NCI-H460 (cell line): Measurements from ENCODE around the gene EBPL. TPM values are rescaled to one million over a fixed set of nuclear protein-coding genes. Genes with fewer than 3 reads are reported as not detected.
"Not testable (repeated sequence)": the region's sequence is repeated elsewhere in the genome, so short reads cannot be mapped to it uniquely, and the experiment has no call there.

Experiments used
- DNase-seq: peaks from one replicate; pipeline ENCODE4 v3.0.0-alpha.2; 2016; ENCODE audit warnings: low read depth; ENCODE audit errors: extremely low read depth
- total RNA-seq: library from RNA; depleted of rRNA; stranded (reverse); fragments of >200 nt; shearing (Covaris generic); gene quantifications from 2 replicates; pipeline ENCODE4 v1.2.3, GENCODE V29; 2014

EBPL gene
- total RNA-seq, 1 experiment from 2014 or later: 93.2 TPM

DNA sequence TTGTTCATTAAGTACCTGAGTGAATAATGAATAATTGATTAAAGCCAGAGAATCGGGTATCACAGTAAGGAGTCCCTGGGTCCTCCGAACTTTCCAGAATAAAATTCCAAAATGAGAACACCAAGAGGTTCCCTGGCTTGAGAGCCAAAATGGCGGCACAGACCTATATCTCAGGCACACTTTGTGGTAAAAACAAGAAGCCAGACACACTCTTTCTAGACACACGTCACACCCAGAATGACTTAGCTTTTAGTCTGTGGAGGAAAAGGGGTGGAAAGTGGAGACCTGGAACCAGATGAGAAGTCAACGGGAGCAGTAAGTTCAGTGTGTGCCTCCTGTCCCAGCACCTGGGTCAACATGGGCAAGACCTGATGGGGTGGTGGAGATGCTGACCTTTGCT is 54.6 kb downstream of the EBPL start:
- DNase-seq: no peak

DNA sequence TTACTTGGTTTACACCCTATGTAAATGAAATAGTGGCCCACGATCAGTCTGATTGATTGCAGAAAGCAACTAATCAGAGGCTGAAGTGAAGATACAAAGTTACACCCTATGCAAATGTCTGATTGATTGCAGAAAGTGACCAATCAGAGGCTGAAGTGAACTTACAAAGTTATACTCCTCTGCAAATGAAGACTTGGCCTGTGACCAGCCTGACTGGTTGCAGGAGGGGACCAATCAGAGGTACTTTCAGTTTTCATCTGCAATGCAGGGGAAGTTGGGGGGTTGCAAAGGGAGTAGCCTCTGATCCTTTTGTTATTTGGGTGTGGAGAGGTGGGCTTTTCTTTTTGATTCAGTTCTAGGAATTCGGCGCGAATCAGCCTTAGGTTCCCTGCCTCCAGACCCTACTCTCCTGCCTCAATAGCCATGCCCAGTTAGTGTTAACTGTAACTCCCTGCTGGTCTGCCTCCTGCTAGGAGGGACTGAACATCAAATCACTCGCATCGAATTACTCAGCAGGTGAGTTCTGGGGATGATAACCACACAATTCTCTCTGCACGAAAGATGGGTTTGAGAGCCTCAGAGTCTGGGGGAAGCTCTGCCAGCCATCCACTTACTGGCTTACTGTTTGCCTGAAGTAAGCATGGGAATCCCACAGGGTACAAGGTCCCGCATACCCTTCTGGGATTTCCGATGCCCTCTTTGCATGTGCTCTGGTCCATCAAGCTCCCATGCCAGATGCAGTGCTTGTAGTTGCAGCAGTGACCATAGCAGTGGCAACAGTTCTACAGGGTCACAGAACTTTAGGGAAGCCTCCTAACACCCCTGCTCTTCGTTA is 55.5 kb downstream of the EBPL start:
- no peak for DNase-seq

GRCh38 chr13:49633710-49634109 is 57.6 kb downstream of the EBPL start:
- DNase-seq: no peak

DNA sequence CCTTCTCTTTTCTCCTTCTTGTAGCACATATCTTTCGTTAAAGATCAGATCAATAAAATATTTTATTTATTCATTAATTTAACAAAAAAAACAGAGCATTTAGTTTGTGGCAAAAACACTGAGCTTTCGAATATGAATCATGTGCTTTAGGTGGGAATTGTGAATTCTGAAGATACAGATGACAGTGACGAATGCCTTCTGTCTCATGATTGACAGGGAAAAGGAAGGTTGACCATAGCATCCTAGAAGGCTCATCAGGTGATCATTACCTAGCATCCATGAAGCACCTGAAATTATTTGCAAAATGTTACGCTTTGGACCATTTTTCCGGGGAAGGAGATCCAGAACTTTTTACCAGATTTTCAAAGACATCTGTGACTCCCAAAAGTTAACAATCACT is 59.1 kb downstream of the EBPL start:
- DNase-seq: no peak

DNA sequence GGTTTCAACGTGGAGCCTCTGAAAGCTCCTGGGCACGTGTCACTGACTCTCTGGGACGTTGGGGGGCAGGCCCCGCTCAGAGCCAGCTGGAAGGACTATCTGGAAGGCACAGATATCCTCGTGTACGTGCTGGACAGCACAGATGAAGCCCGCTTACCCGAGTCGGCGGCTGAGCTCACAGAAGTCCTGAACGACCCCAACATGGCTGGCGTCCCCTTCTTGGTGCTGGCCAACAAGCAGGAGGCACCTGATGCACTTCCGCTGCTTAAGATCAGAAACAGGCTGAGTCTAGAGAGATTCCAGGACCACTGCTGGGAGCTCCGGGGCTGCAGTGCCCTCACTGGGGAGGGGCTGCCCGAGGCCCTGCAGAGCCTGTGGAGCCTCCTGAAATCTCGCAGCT is 60.7 kb downstream of the EBPL start:
- no peak for DNase-seq

GRCh38 chr13:49629947-49630346 is 61.3 kb downstream of the EBPL start:
- no peak for DNase-seq

DNA sequence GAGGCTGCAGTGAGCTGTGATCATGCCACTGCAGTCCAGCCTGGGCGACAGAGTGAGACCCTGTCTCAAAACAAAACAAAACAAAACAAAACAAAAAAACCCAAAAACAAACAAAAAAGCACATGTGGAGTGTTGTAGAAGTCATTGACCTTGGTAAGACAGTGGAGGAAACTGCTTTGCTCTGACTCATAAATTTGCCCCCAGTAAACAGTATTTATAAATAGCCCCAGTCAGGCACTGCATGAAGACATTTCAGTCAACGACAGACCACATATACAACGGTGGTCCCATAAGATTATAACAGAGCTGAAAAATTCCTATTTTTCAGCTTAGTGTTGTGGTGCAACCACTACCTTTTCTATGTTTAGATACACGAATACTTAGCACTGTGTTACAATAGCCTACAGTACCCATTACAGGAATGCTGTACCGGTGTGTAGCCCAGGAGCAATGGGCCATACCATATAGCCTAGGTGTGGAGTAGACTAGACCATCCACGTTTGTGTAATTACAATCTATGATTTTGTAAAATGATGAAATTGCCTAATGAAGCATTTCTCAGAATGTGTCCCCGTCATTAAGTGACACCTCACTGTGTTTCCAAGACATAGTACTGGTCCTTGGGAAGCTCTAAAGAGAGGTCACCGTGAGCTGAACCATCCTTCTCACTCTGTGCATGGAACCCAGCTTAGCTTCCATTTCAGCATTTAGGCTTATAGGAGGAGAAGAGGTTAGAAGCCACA is 61.9 kb downstream of the EBPL start:
- no peak for DNase-seq

DNA sequence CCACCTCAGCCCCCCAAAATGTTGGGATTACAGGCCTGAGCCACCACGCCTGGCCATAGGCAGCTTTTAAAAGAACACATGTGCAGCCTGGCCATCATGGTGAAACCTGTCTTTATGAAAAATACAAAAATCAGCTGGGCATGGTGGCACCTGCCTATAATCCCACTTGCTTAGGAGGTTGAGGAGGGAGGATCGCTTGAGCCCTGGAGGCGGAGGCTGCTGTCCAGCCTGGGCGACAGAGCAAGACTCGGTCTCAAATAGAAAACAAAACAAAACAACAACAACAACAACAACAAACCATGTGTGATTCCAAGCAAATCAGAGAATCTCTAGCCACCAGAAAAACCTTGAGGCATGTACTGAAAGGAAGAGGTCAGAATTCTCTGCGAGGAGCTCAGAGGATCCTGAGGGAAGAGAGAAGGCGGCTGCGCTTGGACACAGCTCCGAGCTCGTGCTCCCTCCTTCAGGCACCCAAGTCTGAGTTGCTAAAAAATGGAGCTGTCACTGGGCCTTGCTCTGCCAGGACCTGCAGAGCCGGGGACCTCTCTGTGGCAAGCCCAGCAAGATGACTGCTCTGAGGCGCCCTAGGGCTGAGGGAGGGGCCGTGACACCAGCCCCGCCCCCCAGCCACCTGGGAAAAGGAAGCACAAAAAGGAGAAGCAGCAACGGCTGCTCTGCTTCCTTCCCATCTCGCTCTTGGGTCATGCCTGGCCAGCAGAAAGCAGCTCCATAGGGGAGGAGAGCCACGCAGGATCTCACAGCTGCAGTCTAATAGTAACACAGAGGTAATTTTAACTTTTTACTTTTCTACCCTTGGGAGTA is 63.2 kb downstream of the EBPL start, which contains the start of gene ARL11:
ARL11 (plus strand) TSS at position 677 of the 822 bp plus-strand sequence. CDS start 1,941 bp downstream, outside the sequence.
- no peak for DNase-seq

- no peak for DNase-seq
Observed at GRCh38 chr13:49625392-49626079, 65.8 kb downstream of the EBPL start.

GRCh38 chr13:49624229-49624628 is 67.1 kb downstream of the EBPL start:
- no peak for DNase-seq

DNA sequence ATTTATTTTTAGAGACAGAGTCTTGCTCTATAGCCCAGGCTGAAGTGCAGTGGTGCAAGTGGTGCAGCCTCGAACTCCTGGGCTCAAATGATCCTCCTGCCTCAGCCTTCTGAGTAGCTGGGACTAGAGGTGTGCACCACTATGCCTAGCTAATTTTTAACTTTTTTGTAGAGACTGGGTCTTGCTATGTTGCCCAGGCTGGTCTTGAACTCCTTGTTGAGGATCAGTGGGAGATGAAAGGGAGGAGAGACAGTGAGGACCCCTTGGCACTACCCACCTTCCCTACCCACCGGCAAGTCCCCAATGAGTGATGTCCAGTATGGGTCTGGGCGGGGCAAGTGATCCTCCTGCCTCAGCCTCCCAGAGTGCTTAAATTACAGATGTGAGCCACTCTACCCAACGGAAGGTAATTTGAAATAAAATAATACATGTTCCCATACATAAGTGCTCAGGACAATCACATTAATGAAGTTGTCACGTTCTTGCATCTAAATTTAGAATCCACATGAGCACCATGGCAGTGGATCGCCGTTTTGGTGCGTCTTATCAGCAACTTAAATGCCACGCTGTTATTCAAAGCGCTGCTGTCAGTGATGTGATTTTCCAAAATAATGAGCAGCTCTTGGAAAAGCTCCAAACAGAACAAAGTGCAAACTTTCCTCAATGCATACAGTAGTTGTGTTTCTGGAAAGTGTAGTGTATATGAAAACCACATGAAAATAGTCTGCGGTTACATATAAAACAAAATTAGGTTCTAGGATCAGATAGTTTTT is 68.9 kb downstream of the EBPL start:
- DNase-seq: no peak

DNA sequence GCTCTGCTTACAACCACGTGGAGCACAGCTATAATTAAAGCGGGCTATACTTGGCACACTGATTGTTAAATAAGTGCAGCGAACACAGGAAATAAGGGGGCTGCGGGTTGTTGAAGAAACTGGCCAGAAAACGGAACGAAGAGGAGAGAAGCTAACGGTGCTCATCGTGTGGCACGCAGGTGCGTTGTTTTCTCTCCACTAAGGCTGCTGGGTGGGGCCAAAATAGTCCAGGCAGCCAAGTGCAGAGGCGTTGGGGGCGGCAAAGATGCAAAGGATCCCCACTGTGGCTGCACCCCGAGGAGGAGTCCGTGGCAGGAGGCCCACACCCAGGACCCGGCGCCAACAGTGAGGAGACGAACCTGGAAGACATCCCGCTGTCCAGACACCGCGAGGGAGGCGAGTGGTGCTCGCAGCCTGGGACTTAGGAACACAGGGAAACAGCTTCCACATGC is 71.1 kb downstream of the EBPL start:
- no peak for DNase-seq

- no peak for DNase-seq
Observed at GRCh38 chr13:49616676-49617065, 74.6 kb downstream of the EBPL start.

- no peak for DNase-seq
Observed at GRCh38 chr13:49615836-49616675, 75.2 kb downstream of the EBPL start.

GRCh38 chr13:49612042-49612441 is 79.2 kb downstream of the EBPL start:
- DNase-seq: not testable (repeated sequence)
